Heart left ventricle (tissue), 13 donors: ENCODE results near the gene KSR2.

Experiments
- POLR2A ChIP-seq, 2 donors: fragments of 450-650 bp; IDR thresholded peaks; one replicate each; pipeline ENCODE4 v1.6.1; 2017; ENCODE audit warnings: antibody characterized with exemption in 2 of 2, mild to moderate bottlenecking in 2 of 2, moderate library complexity in 2 of 2
- TF ChIP-seq, protein P1 (sequence below), 12 donors: fragments of 200-600 bp; sonication (generic) in 4 of 12; IDR thresholded peaks; one replicate each; pipeline versions ENCODE4 v1.5.0 to v1.8.0; 2018 to 2022; ENCODE audit warnings: antibody characterized with exemption in 12 of 12, mild to moderate bottlenecking in 5 of 12
- donor health status: ischemic (EF 13 %, LVEDD 7.1; RV severe dilation, severe dysfunction).
- donor health status: DM: no; HTN: yes; CAD: no.
- donor health status: DM: no; HTN: no; CAD: no.
- donor health status: ischemic (EF 25% LVEDD 6.9; RV normal size, moderate dysfunction).
- donor health status: ischemic (EF 25% LVEDD 5.7; RV mildly dilated, moderate dysfunction).
- donor health status: ischemic (EF 35%, LVEDD 5.7; RV mildly dilated, moderate dysfunction).
- donor health status: nonischemic (EF 11% LVEDD 7.7; RV severe dilation, severe dysfunction).
- donor health status: DM: yes; HTN: yes; CAD: no.
- donor health status: PGD.
- donor health status: ischemic (EF 29% LVEDD 5.4; RV normal size, mild dysfunction).
- donor health status: nonischemic (EF 23%, LVEDD 6.1; RV moderate dilation, normal function).

DNA sequence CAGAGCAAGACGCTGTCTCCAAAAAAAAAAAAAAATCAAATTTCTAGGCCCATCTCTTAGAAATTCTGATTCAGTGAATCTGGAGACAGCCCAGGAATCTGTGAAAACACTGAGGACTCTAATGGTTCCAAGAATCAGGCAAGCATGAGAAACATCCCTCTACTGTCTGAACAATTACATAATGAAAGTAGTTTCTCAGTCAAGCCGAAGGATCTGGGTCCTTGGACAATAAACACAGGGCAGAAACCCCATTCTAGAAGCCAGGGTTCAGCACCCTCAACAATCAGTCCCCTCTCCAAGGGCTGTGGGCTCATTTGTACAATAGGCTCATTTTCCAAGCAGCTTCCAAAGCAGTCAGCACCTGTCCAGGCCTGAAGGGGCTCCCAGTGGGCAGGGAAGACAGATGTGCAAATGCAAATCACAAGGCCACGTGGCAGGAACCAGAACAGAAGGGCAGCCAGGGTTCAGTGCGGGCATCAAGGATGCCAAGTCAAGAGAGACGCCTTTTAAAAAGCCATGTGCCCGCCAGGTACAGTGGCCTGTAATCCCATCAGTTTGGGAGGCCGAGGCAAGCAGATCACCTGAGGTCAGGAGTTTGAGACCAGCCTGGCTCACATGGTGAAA, 96.1 kb downstream of the KSR2 start:
- no peak for TF ChIP-seq POLR2A (IDR thresholded peaks at IDR 0.05)
- TF ChIP-seq, protein P1, sequence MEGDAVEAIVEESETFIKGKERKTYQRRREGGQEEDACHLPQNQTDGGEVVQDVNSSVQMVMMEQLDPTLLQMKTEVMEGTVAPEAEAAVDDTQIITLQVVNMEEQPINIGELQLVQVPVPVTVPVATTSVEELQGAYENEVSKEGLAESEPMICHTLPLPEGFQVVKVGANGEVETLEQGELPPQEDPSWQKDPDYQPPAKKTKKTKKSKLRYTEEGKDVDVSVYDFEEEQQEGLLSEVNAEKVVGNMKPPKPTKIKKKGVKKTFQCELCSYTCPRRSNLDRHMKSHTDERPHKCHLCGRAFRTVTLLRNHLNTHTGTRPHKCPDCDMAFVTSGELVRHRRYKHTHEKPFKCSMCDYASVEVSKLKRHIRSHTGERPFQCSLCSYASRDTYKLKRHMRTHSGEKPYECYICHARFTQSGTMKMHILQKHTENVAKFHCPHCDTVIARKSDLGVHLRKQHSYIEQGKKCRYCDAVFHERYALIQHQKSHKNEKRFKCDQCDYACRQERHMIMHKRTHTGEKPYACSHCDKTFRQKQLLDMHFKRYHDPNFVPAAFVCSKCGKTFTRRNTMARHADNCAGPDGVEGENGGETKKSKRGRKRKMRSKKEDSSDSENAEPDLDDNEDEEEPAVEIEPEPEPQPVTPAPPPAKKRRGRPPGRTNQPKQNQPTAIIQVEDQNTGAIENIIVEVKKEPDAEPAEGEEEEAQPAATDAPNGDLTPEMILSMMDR (IDR thresholded peaks at IDR 0.05): no peak
